ENCODE data around the gene NINL.

- TF ChIP-seq, protein P1, sequence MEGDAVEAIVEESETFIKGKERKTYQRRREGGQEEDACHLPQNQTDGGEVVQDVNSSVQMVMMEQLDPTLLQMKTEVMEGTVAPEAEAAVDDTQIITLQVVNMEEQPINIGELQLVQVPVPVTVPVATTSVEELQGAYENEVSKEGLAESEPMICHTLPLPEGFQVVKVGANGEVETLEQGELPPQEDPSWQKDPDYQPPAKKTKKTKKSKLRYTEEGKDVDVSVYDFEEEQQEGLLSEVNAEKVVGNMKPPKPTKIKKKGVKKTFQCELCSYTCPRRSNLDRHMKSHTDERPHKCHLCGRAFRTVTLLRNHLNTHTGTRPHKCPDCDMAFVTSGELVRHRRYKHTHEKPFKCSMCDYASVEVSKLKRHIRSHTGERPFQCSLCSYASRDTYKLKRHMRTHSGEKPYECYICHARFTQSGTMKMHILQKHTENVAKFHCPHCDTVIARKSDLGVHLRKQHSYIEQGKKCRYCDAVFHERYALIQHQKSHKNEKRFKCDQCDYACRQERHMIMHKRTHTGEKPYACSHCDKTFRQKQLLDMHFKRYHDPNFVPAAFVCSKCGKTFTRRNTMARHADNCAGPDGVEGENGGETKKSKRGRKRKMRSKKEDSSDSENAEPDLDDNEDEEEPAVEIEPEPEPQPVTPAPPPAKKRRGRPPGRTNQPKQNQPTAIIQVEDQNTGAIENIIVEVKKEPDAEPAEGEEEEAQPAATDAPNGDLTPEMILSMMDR (conservative IDR thresholded peaks at IDR 0.05; ENCODE audit: low read depth, low read length): no peak
- TF ChIP-seq RCOR1 (IDR thresholded peaks at IDR 0.05; ENCODE audit: insufficient replicate concordance, low read length) (no peak), POLR2A (IDR thresholded peaks at IDR 0.05; ENCODE audit: low read depth, low read length) (no peak), BHLHE40 (IDR thresholded peaks at IDR 0.05; ENCODE audit: low read depth, low read length) (no peak)
- TF ChIP-seq, protein P2, sequence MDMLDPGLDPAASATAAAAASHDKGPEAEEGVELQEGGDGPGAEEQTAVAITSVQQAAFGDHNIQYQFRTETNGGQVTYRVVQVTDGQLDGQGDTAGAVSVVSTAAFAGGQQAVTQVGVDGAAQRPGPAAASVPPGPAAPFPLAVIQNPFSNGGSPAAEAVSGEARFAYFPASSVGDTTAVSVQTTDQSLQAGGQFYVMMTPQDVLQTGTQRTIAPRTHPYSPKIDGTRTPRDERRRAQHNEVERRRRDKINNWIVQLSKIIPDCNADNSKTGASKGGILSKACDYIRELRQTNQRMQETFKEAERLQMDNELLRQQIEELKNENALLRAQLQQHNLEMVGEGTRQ (IDR thresholded peaks at IDR 0.05; ENCODE audit: low read depth, low read length): no peak
Observed at GRCh38 chr20:25490656-25491445, 94.5 kb downstream of the NINL start.
